GM12873 (cell line): Measurements from ENCODE around the gene TXLNB.

Source experiments
- TF ChIP-seq, protein P1 (sequence below): IDR thresholded peaks from 2 replicates; pipeline ENCODE4 v1.5.1; 2012; ENCODE audit warnings: low read depth, mild to moderate bottlenecking, moderate library complexity, low read length, control low read depth; ENCODE audit not compliant: insufficient read depth; ENCODE audit errors: missing control alignments

The TXLNB gene

DNA sequence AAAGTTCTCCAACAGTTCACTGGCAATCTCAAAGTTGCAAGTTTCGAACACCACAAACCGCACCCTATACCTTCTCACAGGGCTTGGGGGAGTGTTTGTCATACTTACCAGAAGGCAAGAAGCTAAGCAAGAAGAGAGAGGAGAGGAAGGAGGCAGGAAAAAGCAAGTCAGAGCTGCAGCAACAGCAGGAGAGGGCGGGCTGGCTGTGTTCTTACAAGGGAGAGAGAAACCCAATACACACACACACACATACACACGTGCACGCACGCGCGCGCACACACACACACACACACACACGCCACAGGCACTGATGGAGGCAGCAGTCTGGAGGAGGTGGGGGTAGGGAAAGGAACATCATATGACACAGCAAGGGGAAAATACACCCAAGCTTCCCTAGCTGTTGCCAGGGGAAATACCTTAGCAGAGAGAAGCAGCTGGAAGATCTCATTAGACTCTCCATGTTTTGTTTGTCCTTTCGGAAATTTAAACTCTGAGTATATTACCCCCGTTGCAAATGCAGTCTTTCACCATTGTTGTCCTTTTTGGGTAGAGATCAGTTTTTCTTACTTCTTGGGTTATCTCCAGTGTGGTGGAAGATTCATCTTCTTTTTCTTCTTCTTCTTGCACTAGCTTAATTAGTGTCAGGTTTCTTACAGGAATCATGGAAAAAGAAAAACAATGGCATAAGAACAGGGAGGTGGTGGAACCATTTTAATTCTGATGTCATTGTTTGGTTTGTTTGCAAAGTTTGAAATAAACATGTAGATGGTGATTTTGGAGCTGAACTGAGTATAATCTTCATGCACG is at the start of gene TXLNB:
Gene TXLNB (minus strand): TSS at position 186 of the 807 bp plus-strand sequence. CDS start 3,099 bp downstream, outside the sequence.
- TF ChIP-seq, protein P1, sequence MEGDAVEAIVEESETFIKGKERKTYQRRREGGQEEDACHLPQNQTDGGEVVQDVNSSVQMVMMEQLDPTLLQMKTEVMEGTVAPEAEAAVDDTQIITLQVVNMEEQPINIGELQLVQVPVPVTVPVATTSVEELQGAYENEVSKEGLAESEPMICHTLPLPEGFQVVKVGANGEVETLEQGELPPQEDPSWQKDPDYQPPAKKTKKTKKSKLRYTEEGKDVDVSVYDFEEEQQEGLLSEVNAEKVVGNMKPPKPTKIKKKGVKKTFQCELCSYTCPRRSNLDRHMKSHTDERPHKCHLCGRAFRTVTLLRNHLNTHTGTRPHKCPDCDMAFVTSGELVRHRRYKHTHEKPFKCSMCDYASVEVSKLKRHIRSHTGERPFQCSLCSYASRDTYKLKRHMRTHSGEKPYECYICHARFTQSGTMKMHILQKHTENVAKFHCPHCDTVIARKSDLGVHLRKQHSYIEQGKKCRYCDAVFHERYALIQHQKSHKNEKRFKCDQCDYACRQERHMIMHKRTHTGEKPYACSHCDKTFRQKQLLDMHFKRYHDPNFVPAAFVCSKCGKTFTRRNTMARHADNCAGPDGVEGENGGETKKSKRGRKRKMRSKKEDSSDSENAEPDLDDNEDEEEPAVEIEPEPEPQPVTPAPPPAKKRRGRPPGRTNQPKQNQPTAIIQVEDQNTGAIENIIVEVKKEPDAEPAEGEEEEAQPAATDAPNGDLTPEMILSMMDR, result no peak

DNA sequence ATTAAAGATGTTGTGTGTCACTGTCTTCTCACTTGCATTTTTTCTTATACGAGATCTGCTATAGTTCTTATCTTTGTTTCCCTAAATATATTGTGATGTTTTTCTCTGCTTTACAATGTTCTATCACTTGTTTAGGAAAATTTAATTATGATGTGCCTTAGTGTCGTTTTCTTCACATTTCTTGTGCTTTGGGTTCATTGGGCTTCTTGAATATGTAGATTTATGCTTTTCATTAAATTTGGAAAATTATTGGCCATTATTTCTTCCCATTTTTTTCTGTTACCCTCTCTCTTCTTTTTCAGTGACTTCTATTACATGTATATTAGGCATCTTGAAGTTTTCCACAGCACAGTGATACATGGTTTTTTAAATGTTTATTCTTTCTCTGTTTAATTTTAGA is 49.3 kb upstream of the TXLNB start:
- TF ChIP-seq, protein P1, result no peak

DNA sequence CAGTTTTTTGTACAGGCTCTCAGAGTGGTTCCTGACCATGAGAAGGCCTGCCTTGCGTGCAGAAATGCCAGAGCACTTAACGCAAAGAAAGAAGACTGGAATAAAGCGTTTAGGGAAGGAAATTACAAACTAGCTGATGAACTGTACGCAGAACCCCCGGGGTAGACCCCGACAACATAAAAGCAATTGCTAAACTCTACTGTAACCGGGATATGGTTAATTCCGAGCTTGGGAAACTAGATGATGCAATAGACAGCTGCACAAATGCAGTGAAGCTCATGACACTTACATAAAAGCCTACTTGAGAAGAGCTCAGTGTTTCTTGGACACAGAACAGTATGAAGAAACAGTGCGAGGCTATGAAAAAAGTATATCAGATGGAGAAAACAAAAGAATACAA is 47.0 kb upstream of the TXLNB start:
- TF ChIP-seq, protein P1, result no peak

DNA sequence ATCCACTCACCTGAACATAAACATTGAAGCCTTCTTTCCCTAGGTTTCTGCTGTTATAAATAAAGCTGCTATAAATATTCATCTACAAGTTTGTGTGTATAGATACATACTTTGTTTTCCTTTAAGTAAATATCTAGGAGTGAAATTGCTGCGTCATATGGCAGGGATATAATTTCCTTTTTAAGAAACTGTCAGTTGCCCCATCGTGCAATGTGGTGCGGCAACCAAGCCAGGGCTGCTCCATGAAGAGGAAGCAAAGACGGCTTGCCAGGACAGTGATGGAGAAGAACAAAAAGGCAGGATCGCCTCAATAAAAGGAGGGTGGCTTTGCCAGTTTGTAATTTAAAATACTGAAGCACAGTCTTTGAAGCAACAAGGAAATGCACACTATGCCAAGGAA is 46.0 kb upstream of the TXLNB start:
- TF ChIP-seq, protein P1, result no peak

DNA sequence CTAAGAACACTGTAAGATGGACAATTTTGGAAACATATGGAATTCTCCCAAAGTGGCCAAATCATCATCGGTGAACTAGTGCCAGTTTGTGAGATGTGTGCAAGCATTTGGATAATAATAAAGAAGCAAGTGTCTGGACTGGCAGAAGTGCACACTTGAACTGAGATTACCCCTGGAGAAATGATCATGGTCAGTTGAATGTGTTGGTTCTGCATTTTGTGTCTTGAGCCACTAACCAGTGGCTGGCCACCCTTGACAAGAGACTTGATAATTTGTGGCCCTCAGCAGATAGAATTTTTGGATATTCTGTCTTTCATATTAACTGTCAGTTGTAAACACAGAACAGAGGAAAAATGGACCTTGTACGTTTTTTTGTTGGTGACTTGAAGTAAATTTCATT is 45.2 kb upstream of the TXLNB start:
- TF ChIP-seq, protein P1, result no peak

DNA sequence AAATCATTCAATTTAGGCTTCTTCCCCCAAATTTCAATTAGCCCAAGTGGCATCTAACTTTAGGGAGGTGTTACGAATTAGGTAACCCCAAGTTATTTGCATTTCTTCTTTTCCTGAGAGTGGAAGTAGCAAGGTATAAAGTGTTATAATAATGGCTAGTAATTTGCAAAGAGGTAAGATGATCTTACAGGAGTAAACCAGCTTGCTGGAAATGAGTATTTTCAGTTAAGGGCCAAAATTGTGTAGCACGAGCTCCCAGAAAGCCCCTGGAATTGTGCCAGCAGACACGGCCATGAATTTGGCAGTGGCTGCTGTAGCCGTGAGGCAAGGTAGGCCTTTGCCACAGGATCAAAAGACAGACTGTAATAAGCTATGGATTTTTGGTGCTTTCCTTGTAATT is 44.7 kb upstream of the TXLNB start:
- TF ChIP-seq, protein P1, result no peak

DNA sequence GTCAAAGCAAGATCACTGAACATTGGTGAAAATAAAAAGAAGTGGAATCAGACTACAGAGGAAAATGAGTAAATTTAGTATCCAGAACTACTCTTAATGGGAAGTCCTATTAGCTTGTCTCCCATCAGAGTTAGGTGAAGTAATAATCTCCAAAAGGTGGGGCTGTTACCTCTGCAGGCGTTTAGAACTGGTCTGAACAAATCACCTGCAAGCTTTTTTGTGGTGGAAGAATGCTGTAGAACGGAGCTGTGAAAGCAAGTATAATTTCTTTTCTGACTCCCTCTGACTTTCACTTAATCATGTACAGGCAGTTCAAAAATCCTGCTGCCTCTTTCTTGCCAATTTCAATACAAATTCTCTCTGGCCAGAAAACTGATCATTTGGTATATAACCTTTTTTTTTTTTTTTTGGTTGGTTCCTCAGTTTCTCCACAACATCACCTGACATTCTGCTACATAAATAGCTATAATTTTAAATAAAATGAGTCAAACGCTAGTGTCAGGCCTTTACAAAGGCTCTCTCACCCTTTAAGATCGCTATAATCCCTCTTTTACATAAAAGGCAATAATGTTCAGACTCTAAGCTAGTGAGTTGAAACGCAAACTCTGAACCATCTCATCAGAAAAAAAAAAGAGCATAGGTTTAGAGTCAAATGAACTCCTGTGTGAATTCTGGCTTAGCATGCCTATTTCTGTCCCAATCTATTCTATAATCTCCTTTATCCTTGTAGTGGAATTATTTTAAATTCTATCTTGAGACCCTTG is 43.8 kb upstream of the TXLNB start:
- TF ChIP-seq, protein P1, result no peak
